HEK293 (cell line): ENCODE data around the gene ME3.

Experiments
- CTCF ChIA-PET: fragments of 350-600 bp; formaldehyde crosslinking; extraction: SDS; loops from one replicate; lab custom pipeline; 2021; ENCODE audit warnings: antibody characterized with exemption; lab: Yijun Ruan, JAX
- POLR2A ChIA-PET: fragments of 300-600 bp; formaldehyde crosslinking; extraction: SDS; loops from one replicate; lab custom pipeline; 2020; ENCODE audit warnings: antibody characterized with exemption, inconsistent platforms; lab: Yijun Ruan, JAX
- H3K27ac ChIP-seq: fragments of 200-500 bp; sonication (Bioruptor generic); 2 replicates; pipeline ENCODE4 v1.5.1; 2014; ENCODE audit warnings: low read depth, low read length, control low read depth, inconsistent platforms; ENCODE audit errors: extremely low read depth
- H3K36me3 ChIP-seq, 2 experiments: fragments of 200-500 bp in 1 of 2; sonication (Bioruptor generic) in 1 of 2; 1 replicate in 1 of 2; 2 replicates in 1 of 2; pipeline ENCODE4 v1.5.1; 2014 to 2017; ENCODE audit warnings: inconsistent platforms in 2 of 2, low read length in 2 of 2; ENCODE audit not compliant: control insufficient read depth in 2 of 2, insufficient read depth in 1 of 2
- H3K4me1 ChIP-seq: fragments of 200-500 bp; sonication (Bioruptor generic); 2 replicates; pipeline ENCODE4 v1.5.1; 2014; ENCODE audit warnings: mild to moderate bottlenecking, low read length, inconsistent platforms; ENCODE audit not compliant: control insufficient read depth, insufficient read depth
- H3K4me3 ChIP-seq: 2 replicates; pipeline ENCODE4 v1.5.1; 2011; ENCODE audit warnings: low read depth, mild to moderate bottlenecking, control low read depth, low read length, moderate library complexity
- H3K9me3 ChIP-seq: fragments of 200-500 bp; sonication (Bioruptor generic); 2 replicates; pipeline ENCODE4 v1.5.1; 2014; ENCODE audit warnings: low read depth, low read length, inconsistent platforms; ENCODE audit not compliant: control insufficient read depth, insufficient read depth
- BCL6B ChIP-seq: fragments of 450-650 bp; formaldehyde crosslinking; IDR thresholded peaks from 2 replicates; pipeline ENCODE4 v1.5.1; 2017; ENCODE audit warnings: missing biosample characterization, missing genetic modification characterization
- HOXC10 ChIP-seq: sonication (generic); formaldehyde crosslinking; IDR thresholded peaks from 2 replicates; pipeline ENCODE4 v1.8.1; 2023; ENCODE audit warnings: mild to moderate bottlenecking, missing genetic modification reagents
- KLF1 ChIP-seq: fragments of 450-650 bp; formaldehyde crosslinking; IDR thresholded peaks from 2 replicates; pipeline ENCODE4 v1.5.1; 2016; ENCODE audit warnings: missing biosample characterization, missing genetic modification characterization
- PRDM6 ChIP-seq: fragments of 450-650 bp; formaldehyde crosslinking; IDR thresholded peaks from 2 replicates; pipeline ENCODE4 v1.5.1; 2017; ENCODE audit warnings: missing biosample characterization, missing genetic modification characterization
- RBAK ChIP-seq: fragments of 450-650 bp; formaldehyde crosslinking; IDR thresholded peaks from 2 replicates; pipeline ENCODE4 v1.5.1; 2016; ENCODE audit warnings: missing biosample characterization, missing genetic modification characterization
- TRIM28 ChIP-seq: IDR thresholded peaks from 2 replicates; pipeline ENCODE4 v1.6.1; 2011; ENCODE audit warnings: low read length, control low read depth, borderline replicate concordance
- ZBTB1 ChIP-seq: fragments of 450-650 bp; formaldehyde crosslinking; IDR thresholded peaks from 2 replicates; pipeline ENCODE4 v1.5.1; 2016; ENCODE audit warnings: missing biosample characterization, missing genetic modification characterization
- ZNF132 ChIP-seq: fragments of 450-650 bp; formaldehyde crosslinking; IDR thresholded peaks from 2 replicates; pipeline ENCODE4 v1.5.1; 2017; ENCODE audit warnings: missing biosample characterization, missing genetic modification characterization, borderline replicate concordance
- ZNF324 ChIP-seq: fragments of 450-650 bp; formaldehyde crosslinking; IDR thresholded peaks from 2 replicates; pipeline ENCODE4 v1.5.1; 2016; ENCODE audit warnings: missing biosample characterization, missing genetic modification characterization
- ZNF341 ChIP-seq: fragments of 450-650 bp; formaldehyde crosslinking; IDR thresholded peaks from 2 replicates; pipeline ENCODE4; 2016; ENCODE audit warnings: low read depth, missing biosample characterization, missing genetic modification characterization
- ZNF510 ChIP-seq: fragments of 450-650 bp; formaldehyde crosslinking; IDR thresholded peaks from 2 replicates; pipeline ENCODE4 v1.5.1; 2018; ENCODE audit warnings: mild to moderate bottlenecking, missing genetic modification characterization, missing biosample characterization; ENCODE audit not compliant: insufficient replicate concordance
- ZNF585B ChIP-seq: fragments of 450-650 bp; formaldehyde crosslinking; IDR thresholded peaks from 2 replicates; pipeline ENCODE4 v1.5.1; 2016; ENCODE audit warnings: missing biosample characterization, missing genetic modification characterization
- ZNF660 ChIP-seq: fragments of 450-650 bp; IDR thresholded peaks from 2 replicates; pipeline ENCODE4 v1.5.1; 2018; ENCODE audit warnings: missing biosample characterization, mild to moderate bottlenecking, missing genetic modification characterization
- ZNF747 ChIP-seq: fragments of 450-650 bp; formaldehyde crosslinking; IDR thresholded peaks from 2 replicates; pipeline ENCODE4 v1.5.1; 2016; ENCODE audit warnings: missing biosample characterization, missing genetic modification characterization
- ZSCAN23 ChIP-seq: fragments of 450-650 bp; formaldehyde crosslinking; IDR thresholded peaks from 2 replicates; pipeline ENCODE4 v1.5.1; 2016; ENCODE audit warnings: missing biosample characterization, missing genetic modification characterization
- TF ChIP-seq, protein P1 (sequence below): fragments of 450-650 bp; formaldehyde crosslinking; IDR thresholded peaks from 2 replicates; pipeline ENCODE4; 2016; ENCODE audit warnings: missing biosample characterization, missing genetic modification characterization
- TF ChIP-seq, protein P2 (sequence below): fragments of 450-650 bp; formaldehyde crosslinking; IDR thresholded peaks from 2 replicates; pipeline ENCODE4 v1.5.1; 2016; ENCODE audit warnings: missing biosample characterization, missing genetic modification characterization
- TF ChIP-seq, protein P3 (sequence below): fragments of 450-650 bp; formaldehyde crosslinking; IDR thresholded peaks from 2 replicates; pipeline ENCODE4 v1.5.1; 2017; ENCODE audit warnings: missing biosample characterization, missing genetic modification characterization
- TF ChIP-seq, protein P4 (sequence below): fragments of 450-650 bp; formaldehyde crosslinking; IDR thresholded peaks from 2 replicates; pipeline ENCODE4 v1.5.1; 2016; ENCODE audit warnings: missing biosample characterization, missing genetic modification characterization, borderline replicate concordance
- TF ChIP-seq, protein P5 (sequence below): fragments of 450-650 bp; formaldehyde crosslinking; IDR thresholded peaks from 2 replicates; pipeline ENCODE4 v1.5.1; 2016; ENCODE audit warnings: missing biosample characterization, missing genetic modification characterization

Gene ME3

DNA sequence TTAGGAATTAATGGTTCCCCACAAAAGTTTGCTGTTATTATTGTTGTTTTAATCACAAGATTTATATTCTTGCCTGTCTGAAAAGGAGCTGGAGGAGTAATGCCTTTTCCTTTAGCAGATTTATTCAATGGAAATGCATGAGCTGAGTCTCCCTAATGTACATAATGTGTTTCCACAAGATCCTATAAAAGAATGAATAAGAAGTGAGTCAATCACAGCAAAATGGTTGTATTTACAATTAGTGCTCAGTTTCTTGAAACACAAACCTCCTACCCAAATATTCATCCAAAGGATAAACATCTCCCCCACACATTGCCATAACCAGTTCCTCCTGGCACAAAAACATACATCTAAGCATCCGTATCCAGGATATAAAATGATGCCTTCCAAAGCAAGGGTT lies 33.3 kb downstream of the ME3 start:
- Histone ChIP-seq H3K36me3 (no peaks in the 10 kb centered on the region), H3K4me1 (no peaks in the 10 kb centered on the region), H3K9me3 (no peaks in the 10 kb centered on the region), H3K27ac (no peak overlapping the region), H3K4me3 (no peak overlapping the region)
- POLR2A ChIA-PET: no interaction called here
- TF ChIP-seq ZBTB1 (tag by site-specific recombination): no peak
- no peak for TF ChIP-seq TRIM28
- TF ChIP-seq, protein P1, sequence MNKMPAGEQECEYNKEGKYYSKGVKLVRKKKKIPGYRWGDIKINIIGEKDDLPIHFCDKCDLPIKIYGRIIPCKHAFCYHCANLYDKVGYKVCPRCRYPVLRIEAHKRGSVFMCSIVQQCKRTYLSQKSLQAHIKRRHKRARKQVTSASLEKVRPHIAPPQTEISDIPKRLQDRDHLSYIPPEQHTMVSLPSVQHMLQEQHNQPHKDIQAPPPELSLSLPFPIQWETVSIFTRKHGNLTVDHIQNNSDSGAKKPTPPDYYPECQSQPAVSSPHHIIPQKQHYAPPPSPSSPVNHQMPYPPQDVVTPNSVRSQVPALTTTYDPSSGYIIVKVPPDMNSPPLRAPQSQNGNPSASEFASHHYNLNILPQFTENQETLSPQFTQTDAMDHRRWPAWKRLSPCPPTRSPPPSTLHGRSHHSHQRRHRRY: no peak
- CTCF ChIA-PET: interaction anchor here (0.7 to 0.9 kb wide), 2 partner anchors 88 to 182 kb away, joined by 3 read pairs; no protein-coding TSS in a partner anchor

DNA sequence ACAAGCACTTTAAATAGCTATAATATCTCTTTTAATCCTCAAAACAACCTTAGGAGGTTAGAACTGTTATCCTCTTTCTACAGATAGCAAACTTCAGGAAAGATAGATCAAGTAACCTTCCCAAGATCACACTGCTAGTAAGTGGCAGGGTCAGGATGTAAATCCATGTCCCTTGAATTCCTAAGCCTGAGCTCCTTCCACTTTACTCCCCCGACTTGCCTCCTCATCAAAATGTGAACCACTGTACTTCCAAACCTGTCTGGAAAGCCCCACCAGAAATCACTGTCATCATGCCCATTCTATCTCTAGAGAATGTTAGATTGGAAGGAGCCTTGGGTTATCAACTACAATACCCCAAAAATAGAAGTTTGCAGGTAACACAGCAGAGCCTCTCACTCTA lies 33.7 kb downstream of the ME3 start:
- Histone ChIP-seq H3K9me3 (no peaks in the 10 kb centered on the region), H3K4me3 (no peak overlapping the region), H3K36me3 (no peaks in the 10 kb centered on the region), H3K4me1 (no peaks in the 10 kb centered on the region), H3K27ac (no peak overlapping the region)
- CTCF ChIA-PET: interaction anchor here (0.5 to 0.9 kb wide), 2 partner anchors 71 to 87 kb away, joined by 3 to 4 read pairs; no protein-coding TSS in a partner anchor
- POLR2A ChIA-PET: no interaction called here
- TF ChIP-seq ZNF132 (tag by site-specific recombination): no peak
- TF ChIP-seq ZNF324 (tag by site-specific recombination): no peak
- TF ChIP-seq ZNF585B (tag by site-specific recombination): no peak
- no peak for TF ChIP-seq ZNF510
- TF ChIP-seq RBAK (tag by site-specific recombination): no peak
- TF ChIP-seq KLF1 (tag by site-specific recombination): no peak
- no peak for TF ChIP-seq PRDM6 (tag by site-specific recombination)
- TF ChIP-seq, protein P2, sequence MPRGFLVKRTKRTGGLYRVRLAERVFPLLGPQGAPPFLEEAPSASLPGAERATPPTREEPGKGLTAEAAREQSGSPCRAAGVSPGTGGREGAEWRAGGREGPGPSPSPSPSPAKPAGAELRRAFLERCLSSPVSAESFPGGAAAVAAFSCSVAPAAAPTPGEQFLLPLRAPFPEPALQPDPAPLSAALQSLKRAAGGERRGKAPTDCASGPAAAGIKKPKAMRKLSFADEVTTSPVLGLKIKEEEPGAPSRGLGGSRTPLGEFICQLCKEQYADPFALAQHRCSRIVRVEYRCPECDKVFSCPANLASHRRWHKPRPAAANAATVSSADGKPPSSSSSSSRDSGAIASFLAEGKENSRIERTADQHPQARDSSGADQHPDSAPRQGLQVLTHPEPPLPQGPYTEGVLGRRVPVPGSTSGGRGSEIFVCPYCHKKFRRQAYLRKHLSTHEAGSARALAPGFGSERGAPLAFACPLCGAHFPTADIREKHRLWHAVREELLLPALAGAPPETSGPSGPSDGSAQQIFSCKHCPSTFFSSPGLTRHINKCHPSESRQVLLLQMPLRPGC (tag by site-specific recombination): no peak
- no peak for TF ChIP-seq ZNF660
- TF ChIP-seq, protein P3, sequence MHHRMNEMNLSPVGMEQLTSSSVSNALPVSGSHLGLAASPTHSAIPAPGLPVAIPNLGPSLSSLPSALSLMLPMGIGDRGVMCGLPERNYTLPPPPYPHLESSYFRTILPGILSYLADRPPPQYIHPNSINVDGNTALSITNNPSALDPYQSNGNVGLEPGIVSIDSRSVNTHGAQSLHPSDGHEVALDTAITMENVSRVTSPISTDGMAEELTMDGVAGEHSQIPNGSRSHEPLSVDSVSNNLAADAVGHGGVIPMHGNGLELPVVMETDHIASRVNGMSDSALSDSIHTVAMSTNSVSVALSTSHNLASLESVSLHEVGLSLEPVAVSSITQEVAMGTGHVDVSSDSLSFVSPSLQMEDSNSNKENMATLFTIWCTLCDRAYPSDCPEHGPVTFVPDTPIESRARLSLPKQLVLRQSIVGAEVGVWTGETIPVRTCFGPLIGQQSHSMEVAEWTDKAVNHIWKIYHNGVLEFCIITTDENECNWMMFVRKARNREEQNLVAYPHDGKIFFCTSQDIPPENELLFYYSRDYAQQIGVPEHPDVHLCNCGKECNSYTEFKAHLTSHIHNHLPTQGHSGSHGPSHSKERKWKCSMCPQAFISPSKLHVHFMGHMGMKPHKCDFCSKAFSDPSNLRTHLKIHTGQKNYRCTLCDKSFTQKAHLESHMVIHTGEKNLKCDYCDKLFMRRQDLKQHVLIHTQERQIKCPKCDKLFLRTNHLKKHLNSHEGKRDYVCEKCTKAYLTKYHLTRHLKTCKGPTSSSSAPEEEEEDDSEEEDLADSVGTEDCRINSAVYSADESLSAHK (tag by site-specific recombination): no peak
- no peak for TF ChIP-seq HOXC10 (CRISPR knock-in tag)
- TF ChIP-seq BCL6B (tag by site-specific recombination): no peak
- TF ChIP-seq, protein P4, sequence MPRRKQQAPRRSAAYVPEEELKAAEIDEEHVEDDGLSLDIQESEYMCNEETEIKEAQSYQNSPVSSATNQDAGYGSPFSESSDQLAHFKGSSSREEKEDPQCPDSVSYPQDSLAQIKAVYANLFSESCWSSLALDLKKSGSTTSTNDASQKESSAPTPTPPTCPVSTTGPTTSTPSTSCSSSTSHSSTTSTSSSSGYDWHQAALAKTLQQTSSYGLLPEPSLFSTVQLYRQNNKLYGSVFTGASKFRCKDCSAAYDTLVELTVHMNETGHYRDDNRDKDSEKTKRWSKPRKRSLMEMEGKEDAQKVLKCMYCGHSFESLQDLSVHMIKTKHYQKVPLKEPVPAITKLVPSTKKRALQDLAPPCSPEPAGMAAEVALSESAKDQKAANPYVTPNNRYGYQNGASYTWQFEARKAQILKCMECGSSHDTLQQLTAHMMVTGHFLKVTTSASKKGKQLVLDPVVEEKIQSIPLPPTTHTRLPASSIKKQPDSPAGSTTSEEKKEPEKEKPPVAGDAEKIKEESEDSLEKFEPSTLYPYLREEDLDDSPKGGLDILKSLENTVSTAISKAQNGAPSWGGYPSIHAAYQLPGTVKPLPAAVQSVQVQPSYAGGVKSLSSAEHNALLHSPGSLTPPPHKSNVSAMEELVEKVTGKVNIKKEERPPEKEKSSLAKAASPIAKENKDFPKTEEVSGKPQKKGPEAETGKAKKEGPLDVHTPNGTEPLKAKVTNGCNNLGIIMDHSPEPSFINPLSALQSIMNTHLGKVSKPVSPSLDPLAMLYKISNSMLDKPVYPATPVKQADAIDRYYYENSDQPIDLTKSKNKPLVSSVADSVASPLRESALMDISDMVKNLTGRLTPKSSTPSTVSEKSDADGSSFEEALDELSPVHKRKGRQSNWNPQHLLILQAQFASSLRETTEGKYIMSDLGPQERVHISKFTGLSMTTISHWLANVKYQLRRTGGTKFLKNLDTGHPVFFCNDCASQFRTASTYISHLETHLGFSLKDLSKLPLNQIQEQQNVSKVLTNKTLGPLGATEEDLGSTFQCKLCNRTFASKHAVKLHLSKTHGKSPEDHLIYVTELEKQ: no peak
- TF ChIP-seq, protein P5, sequence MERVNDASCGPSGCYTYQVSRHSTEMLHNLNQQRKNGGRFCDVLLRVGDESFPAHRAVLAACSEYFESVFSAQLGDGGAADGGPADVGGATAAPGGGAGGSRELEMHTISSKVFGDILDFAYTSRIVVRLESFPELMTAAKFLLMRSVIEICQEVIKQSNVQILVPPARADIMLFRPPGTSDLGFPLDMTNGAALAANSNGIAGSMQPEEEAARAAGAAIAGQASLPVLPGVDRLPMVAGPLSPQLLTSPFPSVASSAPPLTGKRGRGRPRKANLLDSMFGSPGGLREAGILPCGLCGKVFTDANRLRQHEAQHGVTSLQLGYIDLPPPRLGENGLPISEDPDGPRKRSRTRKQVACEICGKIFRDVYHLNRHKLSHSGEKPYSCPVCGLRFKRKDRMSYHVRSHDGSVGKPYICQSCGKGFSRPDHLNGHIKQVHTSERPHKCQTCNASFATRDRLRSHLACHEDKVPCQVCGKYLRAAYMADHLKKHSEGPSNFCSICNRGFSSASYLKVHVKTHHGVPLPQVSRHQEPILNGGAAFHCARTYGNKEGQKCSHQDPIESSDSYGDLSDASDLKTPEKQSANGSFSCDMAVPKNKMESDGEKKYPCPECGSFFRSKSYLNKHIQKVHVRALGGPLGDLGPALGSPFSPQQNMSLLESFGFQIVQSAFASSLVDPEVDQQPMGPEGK: no peak
- TF ChIP-seq ZNF341 (tag by site-specific recombination): no peak
- no peak for TF ChIP-seq ZSCAN23
- TF ChIP-seq ZNF747: no peak
